Measurements from ENCODE around the gene STAG1.
A peak's percentile ranks its signal among the peaks of the same experiment; 100 is the strongest.
"Not testable (repeated sequence)": the region's sequence is repeated elsewhere in the genome, so short reads cannot be mapped to it uniquely, and the experiment has no call there.

STAG1 gene

GRCh38 chr3:136752172-136752421 lies at the start of gene STAG1:
Gene STAG1 (minus strand): TSS chr3:136752378. CDS start chr3:136630898, 121,480 bp downstream.
- FAIRE-seq = no peak

GRCh38 chr3:136801146-136801545 lies 49.0 kb upstream of the STAG1 start:
- not testable (repeated sequence) for FAIRE-seq; DNase-seq (ENCODE audit: extremely low spot score, insufficient read length, low read depth)

More at GRCh38 chr3:136752172-136752421, at the start of gene STAG1:
- no peak for DNase-seq (ENCODE audit: extremely low spot score, insufficient read length, low read depth)

- FAIRE-seq (no peak), DNase-seq (ENCODE audit: extremely low spot score, insufficient read length, low read depth) (no peak)
These were observed 40.6 kb upstream of the STAG1 start for GRCh38 chr3:136792556-136793330.

- FAIRE-seq (no peak), DNase-seq (ENCODE audit: extremely low spot score, insufficient read length, low read depth) (no peak)
These were observed 38.6 kb upstream of the STAG1 start for GRCh38 chr3:136790786-136791185.

- DNase-seq (ENCODE audit: extremely low spot score, insufficient read length, low read depth) (no peak), FAIRE-seq (no peak)
These were observed 37.8 kb upstream of the STAG1 start for GRCh38 chr3:136789976-136790375.

- no peak for FAIRE-seq
- no peak for DNase-seq (ENCODE audit: extremely low spot score, insufficient read length, low read depth)
These were observed 36.0 kb upstream of the STAG1 start for GRCh38 chr3:136788154-136788553.

GRCh38 chr3:136787349-136787748 lies 35.2 kb upstream of the STAG1 start:
- FAIRE-seq = peak; percentile 24

GRCh38 chr3:136783708-136784191 lies 31.6 kb upstream of the STAG1 start:
- DNase-seq (ENCODE audit: extremely low spot score, insufficient read length, low read depth) (no peak), FAIRE-seq (no peak)

More at GRCh38 chr3:136787349-136787748, 35.2 kb upstream of the STAG1 start:
- DNase-seq (ENCODE audit: extremely low spot score, insufficient read length, low read depth) = peak; percentile 25

GRCh38 chr3:136780741-136781140 lies 28.6 kb upstream of the STAG1 start:
- FAIRE-seq (no peak), DNase-seq (ENCODE audit: extremely low spot score, insufficient read length, low read depth) (no peak)

- DNase-seq (ENCODE audit: extremely low spot score, insufficient read length, low read depth) (no peak), FAIRE-seq (no peak)
These were observed 26.7 kb upstream of the STAG1 start for GRCh38 chr3:136778865-136779264.

GRCh38 chr3:136772709-136773108 lies 20.5 kb upstream of the STAG1 start:
- DNase-seq (ENCODE audit: extremely low spot score, insufficient read length, low read depth) (no peak), FAIRE-seq (no peak)

- not testable (repeated sequence) for DNase-seq (ENCODE audit: extremely low spot score, insufficient read length, low read depth)
- peak; percentile 56 for FAIRE-seq
These were observed 6.3 kb upstream of the STAG1 start for GRCh38 chr3:136758160-136759102.

GRCh38 chr3:136755192-136755591 lies 3.0 kb upstream of the STAG1 start:
- DNase-seq (ENCODE audit: extremely low spot score, insufficient read length, low read depth) (no peak), FAIRE-seq (no peak)

GRCh38 chr3:136753326-136753939 lies 1.3 kb upstream of the STAG1 start:
- FAIRE-seq (no peak), DNase-seq (ENCODE audit: extremely low spot score, insufficient read length, low read depth) (no peak)

GRCh38 chr3:136752422-136753325 lies 496 bp upstream of the STAG1 start:
- DNase-seq (ENCODE audit: extremely low spot score, insufficient read length, low read depth) (peak; percentile 78), FAIRE-seq (peak; percentile 98)

GRCh38 chr3:136751316-136752171 lies 634 bp downstream of the STAG1 start:
- FAIRE-seq (no peak), DNase-seq (ENCODE audit: extremely low spot score, insufficient read length, low read depth) (no peak)

GRCh38 chr3:136750897-136751315 lies 1.3 kb downstream of the STAG1 start:
- no peak for DNase-seq (ENCODE audit: extremely low spot score, insufficient read length, low read depth)

GRCh38 chr3:136750209-136750896 lies 1.8 kb downstream of the STAG1 start:
- peak; percentile 56 for FAIRE-seq

More at GRCh38 chr3:136750897-136751315, 1.3 kb downstream of the STAG1 start:
- no peak for FAIRE-seq

More at GRCh38 chr3:136750209-136750896, 1.8 kb downstream of the STAG1 start:
- no peak for DNase-seq (ENCODE audit: extremely low spot score, insufficient read length, low read depth)

All from GM18507 (cell line).